ENCODE data around the gene ROPN1B. TPM values are rescaled to one million over a fixed set of nuclear protein-coding genes. Genes with fewer than 3 reads are reported as not detected.

The ROPN1B gene
- total RNA-seq, 1 experiment from 2014 or later: not detected

GRCh38 chr3:126025862-126026261 is 56.9 kb downstream of the ROPN1B start:
- peaks cover 21% of the 10 kb centered on the region for H3K36me3 Mint-ChIP-seq (ENCODE audit: insufficient read depth, unreplicated experiment)
- no peak overlapping the region for H3K27ac Mint-ChIP-seq (ENCODE audit: low read depth, unreplicated experiment)
- BruUV-seq (replicated peaks): no TSS peak
- ChIA-PET POLR2A (interaction anchor here (0.7 to 1.0 kb wide), 2 partner anchors 10 to 93 kb away, joined by 3 to 4 read pairs; no protein-coding TSS in a partner anchor), CTCF (no interaction called here)
- intact Hi-C loops (cut with micrococcal nuclease): no loop called here
- H3K9me3 Mint-ChIP-seq (ENCODE audit: unreplicated experiment): peaks cover 12% of the 10 kb centered on the region
- no peaks in the 10 kb centered on the region for H3K4me1 Mint-ChIP-seq (ENCODE audit: insufficient read depth, unreplicated experiment)
- no peak for TF ChIP-seq CTCF (IDR thresholded peaks at IDR 0.05; ENCODE audit: unreplicated experiment)
- no peaks in the 10 kb centered on the region for H3K27me3 Mint-ChIP-seq (ENCODE audit: insufficient read depth, unreplicated experiment)
- no peak for DNase-seq (ENCODE audit: unreplicated experiment)
- no peak overlapping the region for H3K4me3 Mint-ChIP-seq (ENCODE audit: unreplicated experiment)

GRCh38 chr3:126026277-126026751 is 57.3 kb downstream of the ROPN1B start:
- intact Hi-C loops (cut with micrococcal nuclease): no loop called here
- POLR2A ChIA-PET: interaction anchor here (0.7 to 1.0 kb wide), 2 partner anchors 9 to 92 kb away, joined by 3 to 4 read pairs; no protein-coding TSS in a partner anchor
- DNase-seq (ENCODE audit: unreplicated experiment): no peak
- H3K27me3 Mint-ChIP-seq (ENCODE audit: insufficient read depth, unreplicated experiment): no peaks in the 10 kb centered on the region
- peak overlapping the region; percentile 77 for H3K27ac Mint-ChIP-seq (ENCODE audit: low read depth, unreplicated experiment)
- CTCF ChIA-PET: no interaction called here
- BruUV-seq (replicated peaks): no TSS peak
- H3K9me3 Mint-ChIP-seq (ENCODE audit: unreplicated experiment): peaks cover 12% of the 10 kb centered on the region
- TF ChIP-seq CTCF (IDR thresholded peaks at IDR 0.05; ENCODE audit: unreplicated experiment): no peak
- H3K36me3 Mint-ChIP-seq (ENCODE audit: insufficient read depth, unreplicated experiment): peaks cover 21% of the 10 kb centered on the region
- no peak overlapping the region for H3K4me3 Mint-ChIP-seq (ENCODE audit: unreplicated experiment)
- no peaks in the 10 kb centered on the region for H3K4me1 Mint-ChIP-seq (ENCODE audit: insufficient read depth, unreplicated experiment)

- CTCF ChIA-PET: no interaction called here
- H3K36me3 Mint-ChIP-seq (ENCODE audit: insufficient read depth, unreplicated experiment): peaks cover 21% of the 10 kb centered on the region
- intact Hi-C loops (cut with micrococcal nuclease): no loop called here
- peak overlapping the region; percentile 77 for H3K27ac Mint-ChIP-seq (ENCODE audit: low read depth, unreplicated experiment)
- peaks cover 12% of the 10 kb centered on the region for H3K9me3 Mint-ChIP-seq (ENCODE audit: unreplicated experiment)
- POLR2A ChIA-PET: interaction anchor here (0.6 to 0.7 kb wide), 2 partner anchors 81 to 92 kb away, joined by 3 read pairs; no protein-coding TSS in a partner anchor
- no peak overlapping the region for H3K4me3 Mint-ChIP-seq (ENCODE audit: unreplicated experiment)
- no peak for DNase-seq (ENCODE audit: unreplicated experiment)
- BruUV-seq (replicated peaks): no TSS peak
- H3K27me3 Mint-ChIP-seq (ENCODE audit: insufficient read depth, unreplicated experiment): no peaks in the 10 kb centered on the region
- H3K4me1 Mint-ChIP-seq (ENCODE audit: insufficient read depth, unreplicated experiment): no peaks in the 10 kb centered on the region
- TF ChIP-seq CTCF (IDR thresholded peaks at IDR 0.05; ENCODE audit: unreplicated experiment): no peak
Measured at GRCh38 chr3:126026761-126027160, 57.8 kb downstream of the ROPN1B start.

GRCh38 chr3:126028096-126028495 is 59.1 kb downstream of the ROPN1B start:
- Mint-ChIP-seq H3K4me3 (ENCODE audit: unreplicated experiment) (no peak overlapping the region), H3K27ac (ENCODE audit: low read depth, unreplicated experiment) (no peak overlapping the region), H3K27me3 (ENCODE audit: insufficient read depth, unreplicated experiment) (no peaks in the 10 kb centered on the region), H3K36me3 (ENCODE audit: insufficient read depth, unreplicated experiment) (peaks cover 25% of the 10 kb centered on the region), H3K9me3 (ENCODE audit: unreplicated experiment) (peaks cover 12% of the 10 kb centered on the region), H3K4me1 (ENCODE audit: insufficient read depth, unreplicated experiment) (no peaks in the 10 kb centered on the region)
- BruUV-seq (replicated peaks): no TSS peak
- DNase-seq (ENCODE audit: unreplicated experiment): no peak
- CTCF ChIA-PET: no interaction called here
- POLR2A ChIA-PET: no interaction called here
- intact Hi-C loops (cut with micrococcal nuclease): no loop called here
- TF ChIP-seq CTCF (IDR thresholded peaks at IDR 0.05; ENCODE audit: unreplicated experiment): no peak

Data from MCF 10A (cell line).